GM18951 (cell line): ENCODE measurements around the gene SHROOM1.
"Not testable (repeated sequence)": the region's sequence is repeated elsewhere in the genome, so short reads cannot be mapped to it uniquely, and the experiment has no call there.

Source experiments
- POLR2A ChIP-seq: IDR thresholded peaks from 4 replicates; pipeline ENCODE4 v1.6.1; 2011; ENCODE audit warnings: mild to moderate bottlenecking; ENCODE audit not compliant: insufficient read length, insufficient read depth; ENCODE audit errors: extremely low read depth
- in situ Hi-C: fragments of 300-500 bp; cut with MboI; formaldehyde crosslinking; loops from one replicate; pipeline ENCODE4 v1.12.0; 2022; ENCODE audit warnings: low sequenced_read_pairs, mixed read lengths, inconsistent platforms; ENCODE audit not compliant: unreplicated experiment

SHROOM1 gene

DNA sequence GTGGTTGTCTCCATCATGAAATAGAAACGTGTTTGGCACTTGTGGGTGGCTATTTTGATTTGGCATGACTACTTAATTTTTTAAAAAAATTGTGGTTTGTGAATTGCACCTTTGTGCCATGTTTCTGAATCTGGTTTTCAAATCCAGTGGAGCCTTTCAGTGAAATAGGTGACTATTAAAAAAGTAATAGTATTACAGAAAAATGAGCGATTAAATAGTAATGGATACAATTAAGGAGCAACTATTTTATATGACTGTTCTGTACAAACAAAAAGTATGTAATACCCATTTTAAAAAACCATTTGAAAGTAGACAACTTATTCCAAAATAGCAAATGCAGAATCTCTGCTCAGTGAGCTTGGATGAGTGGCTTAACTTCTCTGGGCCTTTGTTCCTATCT, 14.4 kb downstream of the SHROOM1 start:
- in situ Hi-C loops, result no loop called here
- TF ChIP-seq POLR2A, result no peak

DNA sequence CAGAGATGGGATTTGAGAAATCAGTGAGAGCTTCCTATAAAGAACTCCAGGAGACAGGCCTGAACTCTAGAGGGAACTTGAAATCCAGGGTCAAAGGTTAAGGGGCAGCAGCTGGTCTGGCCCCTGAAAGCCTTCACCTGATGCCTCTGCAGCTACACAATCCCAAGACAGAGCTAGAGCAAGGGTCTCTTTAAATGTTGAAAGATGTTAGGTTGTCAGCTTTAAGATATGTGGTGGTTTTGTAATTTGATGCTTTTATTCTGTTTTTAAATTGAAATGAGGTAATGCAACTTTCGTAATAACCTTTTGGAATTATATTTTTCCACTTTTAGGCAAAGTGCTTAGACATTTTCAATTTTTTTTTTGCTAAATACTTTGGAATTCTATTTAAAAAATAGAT, 15.0 kb downstream of the SHROOM1 start:
- no peak for TF ChIP-seq POLR2A
- in situ Hi-C loops, result no loop called here

DNA sequence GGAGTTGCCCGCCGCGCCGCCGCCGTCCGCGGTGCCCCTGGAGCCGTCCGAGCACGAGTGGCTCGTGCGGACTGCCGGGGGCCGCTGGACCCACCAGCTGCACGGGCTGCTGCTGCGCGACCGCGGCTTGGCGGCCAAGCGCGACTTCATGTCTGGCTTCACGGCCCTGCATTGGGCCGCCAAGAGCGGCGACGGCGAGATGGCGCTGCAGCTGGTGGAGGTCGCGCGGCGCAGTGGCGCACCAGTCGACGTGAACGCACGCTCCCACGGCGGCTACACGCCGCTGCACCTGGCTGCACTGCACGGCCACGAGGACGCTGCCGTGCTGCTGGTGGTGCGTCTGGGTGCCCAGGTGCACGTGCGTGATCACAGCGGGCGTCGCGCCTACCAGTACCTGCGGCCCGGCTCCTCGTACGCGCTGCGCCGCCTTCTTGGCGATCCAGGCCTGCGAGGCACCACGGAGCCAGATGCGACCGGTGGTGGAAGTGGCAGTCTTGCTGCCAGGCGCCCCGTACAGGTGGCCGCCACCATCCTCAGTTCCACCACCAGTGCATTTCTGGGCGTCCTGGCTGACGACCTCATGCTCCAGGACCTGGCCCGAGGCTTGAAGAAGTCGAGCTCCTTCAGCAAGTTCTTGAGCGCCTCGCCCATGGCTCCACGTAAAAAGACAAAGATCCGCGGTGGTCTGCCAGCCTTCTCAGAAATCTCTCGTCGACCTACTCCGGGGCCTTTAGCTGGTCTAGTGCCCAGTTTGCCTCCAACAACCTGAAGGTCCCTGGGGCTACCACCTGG, 15.7 kb downstream of the SHROOM1 start:
- in situ Hi-C loops, result no loop called here
- no peak for TF ChIP-seq POLR2A

DNA sequence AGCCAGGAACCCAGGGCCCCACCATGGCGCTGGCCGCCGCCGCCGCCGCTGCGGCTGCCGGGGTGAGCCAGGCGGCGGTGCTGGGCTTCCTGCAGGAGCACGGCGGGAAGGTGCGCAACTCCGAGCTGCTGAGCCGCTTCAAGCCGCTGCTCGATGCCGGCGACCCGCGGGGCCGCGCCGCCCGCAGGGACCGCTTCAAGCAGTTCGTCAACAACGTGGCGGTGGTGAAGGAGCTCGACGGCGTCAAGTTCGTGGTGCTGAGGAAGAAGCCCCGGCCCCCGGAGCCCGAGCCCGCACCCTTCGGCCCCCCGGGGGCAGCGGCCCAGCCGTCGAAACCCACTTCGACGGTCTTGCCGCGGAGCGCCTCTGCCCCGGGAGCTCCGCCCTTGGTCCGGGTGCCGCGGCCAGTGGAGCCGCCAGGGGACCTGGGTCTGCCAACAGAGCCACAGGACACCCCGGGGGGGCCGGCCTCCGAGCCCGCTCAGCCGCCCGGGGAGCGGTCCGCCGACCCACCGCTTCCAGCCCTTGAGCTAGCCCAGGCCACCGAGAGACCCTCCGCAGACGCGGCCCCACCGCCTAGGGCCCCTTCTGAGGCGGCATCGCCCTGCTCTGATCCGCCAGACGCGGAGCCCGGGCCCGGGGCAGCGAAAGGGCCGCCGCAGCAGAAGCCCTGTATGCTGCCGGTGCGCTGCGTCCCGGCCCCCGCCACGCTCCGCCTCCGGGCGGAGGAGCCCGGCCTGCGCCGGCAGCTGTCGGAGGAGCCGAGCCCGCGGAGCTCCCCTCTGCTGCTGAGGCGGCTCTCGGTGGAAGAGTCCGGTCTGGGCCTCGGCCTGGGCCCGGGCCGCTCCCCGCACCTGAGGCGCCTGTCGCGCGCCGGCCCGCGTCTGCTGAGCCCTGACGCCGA, 16.6 kb downstream of the SHROOM1 start:
- in situ Hi-C loops, result no loop called here
- TF ChIP-seq POLR2A, result no peak

DNA sequence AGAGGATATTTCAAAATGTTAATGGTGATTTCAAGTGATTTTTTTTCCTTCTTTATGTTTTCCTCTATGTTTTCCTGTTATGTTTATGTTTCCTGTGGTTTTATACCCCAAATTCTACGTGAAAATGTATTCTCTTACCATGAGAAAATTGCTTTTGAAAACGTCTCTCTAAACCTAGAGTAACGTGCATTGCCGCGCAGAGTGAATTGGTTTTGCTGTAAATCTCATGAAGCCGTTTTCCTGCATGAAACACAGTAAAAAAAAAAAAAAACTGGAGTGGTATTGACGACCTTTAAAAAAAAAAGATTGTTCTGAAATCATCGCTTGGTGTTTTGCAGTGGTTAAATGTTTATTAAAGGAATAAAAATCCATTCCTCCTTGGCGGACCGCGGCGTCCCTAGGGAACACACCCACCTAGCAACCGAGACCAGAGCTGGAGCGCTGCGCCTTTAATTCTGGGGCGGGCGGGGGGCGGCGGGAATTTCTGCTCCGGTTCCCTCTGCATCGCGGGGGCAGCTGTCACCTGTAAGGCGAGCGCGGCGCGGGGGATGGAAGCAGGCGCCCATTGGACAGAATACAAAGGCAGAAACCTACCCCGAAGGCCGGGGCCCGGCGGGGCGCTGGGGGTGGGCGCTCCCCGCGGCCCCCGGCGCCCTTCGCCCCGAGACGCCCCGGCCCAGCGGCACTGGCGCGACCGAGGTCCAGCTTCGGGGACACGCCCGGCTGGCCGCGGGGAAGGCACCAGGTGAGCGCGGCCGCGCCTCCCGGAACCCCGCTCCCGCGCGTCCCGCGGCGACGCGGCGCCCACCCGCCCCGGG, 17.5 kb downstream of the SHROOM1 start, which contains the start of gene SOWAHA:
TSS of gene SOWAHA (plus strand) at position 522 of the 818 bp plus-strand sequence. CDS start 320 bp downstream, outside the sequence.
- no peak for TF ChIP-seq POLR2A
- in situ Hi-C loops, result no loop called here

DNA sequence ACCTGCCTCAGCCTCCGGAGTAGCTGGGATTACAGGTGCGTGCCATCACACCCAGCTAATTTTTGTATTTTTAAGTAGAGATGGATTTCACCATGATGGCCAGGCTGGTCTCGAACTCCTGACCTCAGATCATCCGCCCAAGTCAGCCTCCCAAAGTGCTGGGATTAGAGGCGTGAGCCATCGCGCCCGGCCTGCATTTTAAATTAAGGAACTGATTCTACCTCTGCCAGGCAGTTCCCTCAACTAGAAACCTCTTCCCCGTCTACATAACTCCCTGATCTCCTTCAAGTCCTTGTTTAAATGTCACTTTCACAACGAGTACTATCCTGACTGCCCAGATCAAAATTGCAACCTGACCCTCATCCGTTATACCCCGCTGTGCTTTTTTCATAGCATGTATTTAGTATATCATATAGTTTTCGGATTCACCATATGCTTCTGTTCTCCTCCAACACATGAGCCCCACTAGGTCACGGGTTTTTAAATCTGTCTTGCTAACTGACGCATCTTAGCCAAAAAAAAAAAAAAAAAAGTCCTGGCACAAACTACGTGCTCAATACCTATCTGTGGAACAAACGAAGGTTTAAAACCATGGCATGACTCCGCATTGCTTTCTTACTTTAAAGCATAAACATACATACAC, 18.2 kb downstream of the SHROOM1 start:
- no peak for TF ChIP-seq POLR2A
- in situ Hi-C loops, result no loop called here

DNA sequence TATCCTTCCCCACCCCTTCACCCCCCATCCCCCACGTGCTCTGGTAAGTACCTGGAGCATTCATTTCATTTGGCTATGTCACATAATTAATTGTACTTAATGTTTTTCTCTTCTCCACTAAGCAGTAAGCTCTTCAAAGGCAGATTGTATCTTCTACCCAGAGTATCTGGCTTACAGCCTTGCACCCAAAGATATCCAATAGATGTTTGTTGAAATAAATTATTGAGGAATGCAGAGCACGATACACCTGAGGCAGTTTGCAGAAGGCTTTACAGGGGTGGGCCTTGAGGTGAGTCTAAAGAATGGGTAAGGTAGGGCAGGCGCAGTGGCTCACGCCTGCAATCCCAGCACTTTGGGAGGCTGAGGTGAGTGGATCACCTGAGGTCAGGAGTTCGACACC, 19.8 kb downstream of the SHROOM1 start:
- no peak for TF ChIP-seq POLR2A
- in situ Hi-C loops, result no loop called here

DNA sequence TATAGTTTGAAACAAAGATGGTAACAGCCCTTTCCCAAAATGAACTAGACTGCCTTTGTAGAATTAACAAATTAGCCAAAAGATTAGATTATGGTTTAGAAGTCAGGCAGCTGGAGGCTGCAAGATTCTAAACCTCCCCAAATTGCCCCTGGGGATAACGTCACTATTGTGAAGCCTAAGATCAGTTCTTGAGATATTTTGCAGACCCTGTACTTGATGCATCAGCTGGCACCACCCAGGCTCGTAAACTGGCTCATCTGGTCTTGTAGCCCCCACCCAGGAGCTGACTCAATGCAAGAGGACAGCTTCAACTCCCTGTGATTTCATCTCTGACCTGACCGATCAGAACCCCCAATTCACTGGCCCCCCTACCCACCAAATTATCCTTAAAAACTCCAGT, 21.6 kb downstream of the SHROOM1 start:
- TF ChIP-seq POLR2A, result no peak
- in situ Hi-C loops, result no loop called here

DNA sequence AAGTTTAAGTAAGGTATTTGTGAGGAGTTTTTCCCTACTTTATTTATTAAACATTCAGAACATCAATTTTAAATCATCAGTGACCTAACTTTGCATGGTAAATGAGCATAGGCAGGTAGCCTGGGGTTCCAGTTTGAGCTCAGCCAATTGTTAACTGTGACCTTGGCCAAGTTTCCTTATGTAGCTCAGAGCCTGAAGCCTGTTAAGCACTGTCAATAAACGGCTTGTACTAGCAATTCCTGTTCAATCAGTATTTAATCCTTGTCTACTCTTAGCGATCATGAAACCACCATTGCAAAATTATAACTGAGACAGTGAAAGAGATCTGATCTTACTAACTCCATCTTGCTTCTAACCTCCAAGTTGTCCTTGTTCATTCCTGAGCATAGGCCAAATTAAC, 22.0 kb downstream of the SHROOM1 start:
- in situ Hi-C loops, result no loop called here
- no peak for TF ChIP-seq POLR2A

DNA sequence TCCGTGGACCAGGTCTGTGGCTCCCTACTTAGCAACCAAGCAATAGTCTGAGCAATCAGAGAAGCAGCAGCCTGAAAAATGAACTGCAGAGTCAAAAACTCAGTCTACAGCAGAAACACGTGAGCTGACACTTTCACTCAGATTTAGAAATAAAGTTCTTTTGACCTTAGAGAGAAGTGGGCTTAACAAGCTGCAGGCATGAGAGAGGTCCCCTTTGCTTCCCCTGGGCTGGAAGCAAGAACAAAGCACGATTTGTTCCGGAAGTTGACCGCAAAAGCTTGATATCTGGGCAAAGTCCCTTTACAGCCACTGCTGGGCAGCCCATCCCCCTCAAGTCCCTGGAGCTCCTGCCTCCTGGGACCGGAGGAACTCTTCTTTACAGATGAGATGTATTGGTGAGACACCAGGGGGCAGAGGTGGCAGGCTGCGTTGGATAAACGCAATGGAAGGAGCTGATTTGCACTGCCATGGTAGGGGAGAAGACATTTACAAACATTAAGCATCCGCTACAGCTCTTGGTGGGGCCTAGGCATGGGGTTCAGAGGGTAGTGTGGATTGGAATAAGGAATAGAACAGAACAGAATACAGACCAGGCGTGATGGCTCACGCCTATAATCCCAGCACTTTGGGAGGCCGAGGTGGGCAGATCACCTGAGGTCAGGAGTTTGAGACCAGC, 23.1 kb downstream of the SHROOM1 start:
- in situ Hi-C loops, result no loop called here
- no peak for TF ChIP-seq POLR2A

DNA sequence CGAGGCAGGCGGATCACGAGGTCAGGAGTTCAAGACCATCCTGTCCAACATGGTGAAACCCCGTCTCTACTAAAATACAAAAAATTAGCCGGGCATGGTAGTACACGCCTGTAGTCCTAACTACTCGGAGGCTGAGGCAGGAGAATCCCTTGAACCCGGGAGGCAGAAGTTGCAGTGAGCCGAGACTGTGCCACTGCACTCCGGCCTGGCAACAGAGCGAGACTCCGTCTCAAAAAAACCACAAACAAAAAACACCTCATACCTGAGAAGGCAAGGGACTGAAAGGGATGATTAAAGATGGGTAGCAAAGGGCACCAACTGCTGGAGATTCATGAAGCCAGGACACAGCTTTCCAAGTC, 23.7 kb downstream of the SHROOM1 start:
- in situ Hi-C loops, result not testable (repeated sequence)

DNA sequence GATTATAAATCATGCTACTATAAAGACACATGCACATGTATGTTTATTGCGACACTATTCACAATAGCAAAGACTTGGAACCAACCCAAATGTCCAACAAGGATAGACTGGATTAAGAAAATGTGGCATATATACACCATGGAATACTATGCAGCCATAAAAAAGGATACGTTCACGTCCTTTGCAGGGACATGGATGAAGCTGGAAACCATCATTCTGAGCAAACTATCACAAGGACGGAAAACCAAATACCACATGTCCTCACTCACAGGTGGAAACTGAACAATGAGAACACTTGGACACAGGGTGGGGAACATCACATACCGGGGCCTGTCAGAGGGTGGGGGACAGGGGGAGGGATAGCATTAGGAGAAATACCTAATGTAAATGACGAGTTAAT, 24.6 kb downstream of the SHROOM1 start:
- in situ Hi-C loops, result not testable (repeated sequence)

DNA sequence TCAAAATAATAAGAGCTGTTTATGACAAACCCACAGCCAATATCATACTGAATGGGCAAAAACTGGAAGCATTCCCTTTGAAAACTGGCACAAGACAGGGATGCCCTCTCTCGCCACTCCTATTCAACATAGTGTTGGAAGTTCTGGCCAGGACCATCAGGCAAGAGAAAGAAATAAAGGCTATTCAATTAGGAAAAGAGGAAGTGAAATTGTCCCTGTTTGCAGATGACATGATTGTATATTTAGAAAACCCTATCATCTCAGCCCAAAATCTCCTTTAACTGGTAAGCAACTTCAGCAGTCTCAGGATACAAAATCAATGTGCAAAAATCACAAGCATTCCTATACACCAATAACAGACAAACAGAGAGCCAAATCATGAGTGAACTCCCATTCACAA, 26.2 kb downstream of the SHROOM1 start:
- in situ Hi-C loops, result not testable (repeated sequence)

DNA sequence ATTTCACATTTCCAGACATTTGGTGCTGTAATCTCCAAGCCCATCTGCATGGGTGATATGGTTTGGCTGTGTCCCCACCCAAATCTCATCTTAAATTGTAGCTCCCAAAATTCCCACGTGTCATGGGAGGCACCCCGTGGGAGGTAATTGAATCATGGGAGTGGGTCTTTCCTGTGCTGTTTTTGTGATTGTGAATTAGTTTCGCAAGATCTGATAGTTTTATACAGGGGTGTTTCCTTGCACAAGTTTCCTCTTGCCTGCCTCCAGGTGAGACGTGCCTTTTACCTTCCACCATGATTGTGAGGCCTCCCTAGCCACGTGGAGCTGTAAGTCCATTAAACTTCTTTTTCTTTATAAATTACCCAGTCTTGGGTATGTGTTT, 27.8 kb downstream of the SHROOM1 start:
- in situ Hi-C loops, result not testable (repeated sequence)
